Measurements from ENCODE around the gene PPARG.
A peak's percentile ranks its signal among the peaks of the same experiment; 100 is the strongest.

The PPARG gene

DNA sequence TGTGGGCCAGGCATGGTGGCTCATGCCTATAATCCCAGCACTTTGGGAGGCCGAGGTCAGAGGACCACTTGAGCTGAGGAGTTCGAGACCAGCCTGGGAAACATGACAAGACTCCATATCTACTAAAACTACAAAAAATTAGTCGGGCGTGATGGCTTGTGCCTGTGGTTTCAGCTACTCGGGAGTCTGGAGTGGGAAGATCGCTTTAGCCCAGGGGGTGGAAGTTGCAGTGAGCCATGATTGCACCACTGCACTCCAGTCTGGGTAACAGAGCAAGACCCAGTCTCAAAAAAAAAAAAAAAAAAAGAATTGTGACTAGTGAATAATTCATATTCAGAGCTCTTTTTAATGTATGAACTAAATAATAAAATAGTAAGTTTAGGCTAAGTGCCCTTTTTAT lies 107.6 kb downstream of the PPARG start:
- Histone ChIP-seq H3K27me3 (ENCODE audit: control insufficient read depth in 1 of 2, insufficient read depth in 1 of 2, low read length in 2 of 2) (no peaks in the 10 kb centered on the region), H3K23ac (ENCODE audit: low read length in 2 of 2) (no peak overlapping the region), H2AFZ (ENCODE audit: low read depth, low read length) (no peak overlapping the region)

DNA sequence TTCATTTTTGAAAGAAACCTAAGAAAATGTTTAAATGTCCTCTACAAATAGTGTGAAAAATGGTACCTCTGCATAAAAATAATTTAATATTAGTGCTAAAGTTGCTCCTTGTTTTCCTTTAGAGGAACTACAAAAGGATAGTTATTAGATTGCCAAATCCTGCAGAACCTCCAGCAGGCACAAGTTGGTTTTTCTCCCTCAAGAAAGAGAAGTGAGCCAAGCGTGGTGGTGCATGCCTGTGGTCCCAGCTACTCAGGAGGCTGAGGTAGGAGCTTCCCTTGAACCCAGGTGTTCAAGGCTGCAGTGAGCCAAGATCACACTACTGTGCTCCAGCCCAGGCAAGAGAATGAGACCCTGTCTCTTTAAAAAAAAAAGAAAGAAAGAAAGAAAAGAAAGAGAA lies 110.4 kb downstream of the PPARG start:
- Histone ChIP-seq H3K4me1 (ENCODE audit: control insufficient read depth, insufficient read depth, low read depth, low read length) (peaks cover 2% of the 10 kb centered on the region), H2AK5ac (ENCODE audit: low read length, severe bottlenecking) (no peak overlapping the region), H4K8ac (ENCODE audit: low read length) (no peak overlapping the region), H3K79me1 (replicated peaks; ENCODE audit: low read length, poor library complexity, severe bottlenecking) (peaks cover 6% of the 10 kb centered on the region), H3K9me3 (ENCODE audit: control insufficient read depth, low read length) (no peaks in the 10 kb centered on the region), H3K36me3 (ENCODE audit: control insufficient read depth in 1 of 2, insufficient read depth in 2 of 2, low read depth in 1 of 2, low read length in 2 of 2) (peaks cover 0 to 26% of the 10 kb centered on the region in 2 experiments), H3K27me3 (ENCODE audit: control insufficient read depth in 1 of 2, insufficient read depth in 1 of 2, low read length in 2 of 2) (no peaks in the 10 kb centered on the region), H2BK15ac (ENCODE audit: low read depth, poor library complexity, severe bottlenecking) (no peak overlapping the region), H4K91ac (ENCODE audit: low read length) (no peak overlapping the region), H3K18ac (ENCODE audit: low read depth in 1 of 2, low read length in 2 of 2) (no peak overlapping the region), H3K27ac (ENCODE audit: low read length, poor library complexity, severe bottlenecking) (no peak overlapping the region), H2AFZ (ENCODE audit: low read depth, low read length) (no peak overlapping the region), H3K4me2 (ENCODE audit: low read length, poor library complexity, severe bottlenecking) (no peak overlapping the region), H2BK12ac (ENCODE audit: low read length in 2 of 2) (no peak overlapping the region), H3K9ac (ENCODE audit: low read length) (no peak overlapping the region), H2BK120ac (ENCODE audit: low read depth, low read length) (no peak overlapping the region), H2BK5ac (ENCODE audit: low read depth, low read length, poor library complexity, severe bottlenecking) (no peak overlapping the region), H3K23ac (ENCODE audit: low read length in 2 of 2) (no peak overlapping the region), H3K4me3 (ENCODE audit: insufficient read depth in 1 of 2, low read depth in 1 of 2, low read length in 2 of 2) (no peak overlapping the region), H3K14ac (ENCODE audit: low read length in 2 of 2) (no peak overlapping the region), H3K4ac (ENCODE audit: low read depth in 1 of 2, low read length in 2 of 2) (no peak overlapping the region)
- 93% methylated on average over 1 of the region's 1 CpG for WGBS
- DNase-seq: no peak

More for the DNA sequence above, 107.6 kb downstream of the PPARG start:
- peaks cover 0 to 20% of the 10 kb centered on the region in 2 experiments for H3K36me3 ChIP-seq (ENCODE audit: control insufficient read depth in 1 of 2, insufficient read depth in 2 of 2, low read depth in 1 of 2, low read length in 2 of 2)
- H2AK5ac ChIP-seq (ENCODE audit: low read length, severe bottlenecking): no peak overlapping the region
- no peak overlapping the region for H3K27ac ChIP-seq (ENCODE audit: low read length, poor library complexity, severe bottlenecking)
- no peak overlapping the region for H3K14ac ChIP-seq (ENCODE audit: low read length in 2 of 2)
- H2BK15ac ChIP-seq (ENCODE audit: low read depth, poor library complexity, severe bottlenecking): no peak overlapping the region
- no peak overlapping the region for H2BK5ac ChIP-seq (ENCODE audit: low read depth, low read length, poor library complexity, severe bottlenecking)
- no peak overlapping the region for H2BK120ac ChIP-seq (ENCODE audit: low read depth, low read length)
- 86% methylated on average over 6 of the region's 6 CpGs for WGBS
- no peak overlapping the region for H4K8ac ChIP-seq (ENCODE audit: low read length)
- no peaks in the 10 kb centered on the region for H3K9me3 ChIP-seq (ENCODE audit: control insufficient read depth, low read length)
- H3K4me2 ChIP-seq (ENCODE audit: low read length, poor library complexity, severe bottlenecking): no peak overlapping the region
- H3K4me3 ChIP-seq (ENCODE audit: insufficient read depth in 1 of 2, low read depth in 1 of 2, low read length in 2 of 2): no peak overlapping the region
- no peak overlapping the region for H2BK12ac ChIP-seq (ENCODE audit: low read length in 2 of 2)
- H3K79me1 ChIP-seq (replicated peaks; ENCODE audit: low read length, poor library complexity, severe bottlenecking): peaks cover 3% of the 10 kb centered on the region
- no peak overlapping the region for H3K18ac ChIP-seq (ENCODE audit: low read depth in 1 of 2, low read length in 2 of 2)
- no peak overlapping the region for H4K91ac ChIP-seq (ENCODE audit: low read length)
- H3K4me1 ChIP-seq (ENCODE audit: control insufficient read depth, insufficient read depth, low read depth, low read length): peaks cover 2% of the 10 kb centered on the region
- no peak overlapping the region for H3K9ac ChIP-seq (ENCODE audit: low read length)
- DNase-seq: no peak
- no peak overlapping the region for H3K4ac ChIP-seq (ENCODE audit: low read depth in 1 of 2, low read length in 2 of 2)

DNA sequence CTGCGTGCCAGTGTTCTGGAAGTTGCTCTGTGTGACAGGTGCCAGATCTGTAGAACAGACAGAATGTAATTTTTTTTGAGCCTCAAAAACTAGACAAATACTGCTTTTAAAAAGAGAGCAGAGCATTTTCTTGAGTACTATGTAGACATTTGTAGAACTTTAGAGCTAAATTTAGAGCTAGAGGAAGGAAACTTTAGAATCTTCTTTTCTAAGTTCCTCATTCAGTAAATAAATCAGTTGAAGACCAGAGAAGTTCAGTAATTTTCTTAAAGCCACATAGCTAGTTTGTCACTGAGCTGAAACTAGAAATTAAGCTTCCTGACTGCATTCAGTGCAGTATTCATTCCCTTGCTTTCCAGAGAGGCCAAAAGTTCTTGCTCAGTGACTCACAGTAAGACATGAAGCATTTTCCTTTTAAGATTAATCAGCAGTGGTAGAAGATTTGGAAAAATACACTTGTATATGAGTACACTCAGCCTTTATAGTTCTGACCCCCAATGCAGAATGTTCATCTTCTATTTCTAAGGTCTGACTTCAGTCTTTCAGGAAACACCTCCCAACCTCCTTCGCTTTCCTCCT lies 111.8 kb downstream of the PPARG start:
- no peak overlapping the region for H3K14ac ChIP-seq (ENCODE audit: low read length in 2 of 2)
- H2BK5ac ChIP-seq (ENCODE audit: low read depth, low read length, poor library complexity, severe bottlenecking): no peak overlapping the region
- peak overlapping the region; percentile 46 for H3K9ac ChIP-seq (ENCODE audit: low read length)
- H3K4me2 ChIP-seq (ENCODE audit: low read length, poor library complexity, severe bottlenecking): no peak overlapping the region
- no peaks in the 10 kb centered on the region for H3K27me3 ChIP-seq (ENCODE audit: control insufficient read depth in 1 of 2, insufficient read depth in 1 of 2, low read length in 2 of 2)
- no peak overlapping the region for H3K18ac ChIP-seq (ENCODE audit: low read depth in 1 of 2, low read length in 2 of 2)
- no peak overlapping the region for H2AK5ac ChIP-seq (ENCODE audit: low read length, severe bottlenecking)
- H3K4me1 ChIP-seq (ENCODE audit: control insufficient read depth, insufficient read depth, low read depth, low read length): peaks cover 5% of the 10 kb centered on the region
- DNase-seq: peak; percentile 73
- peaks cover 0 to 26% of the 10 kb centered on the region in 2 experiments for H3K36me3 ChIP-seq (ENCODE audit: control insufficient read depth in 1 of 2, insufficient read depth in 2 of 2, low read depth in 1 of 2, low read length in 2 of 2)
- H3K27ac ChIP-seq (ENCODE audit: low read length, poor library complexity, severe bottlenecking): peak overlapping the region; percentile 79
- H3K79me1 ChIP-seq (replicated peaks; ENCODE audit: low read length, poor library complexity, severe bottlenecking): peaks cover 6% of the 10 kb centered on the region
- H2BK12ac ChIP-seq (ENCODE audit: low read length in 2 of 2): no peak overlapping the region
- H3K9me3 ChIP-seq (ENCODE audit: control insufficient read depth, low read length): no peaks in the 10 kb centered on the region
- H3K4me3 ChIP-seq (ENCODE audit: insufficient read depth in 1 of 2, low read depth in 1 of 2, low read length in 2 of 2): no peak overlapping the region
- no peak overlapping the region for H3K23ac ChIP-seq (ENCODE audit: low read length in 2 of 2)
- no peak overlapping the region for H2BK120ac ChIP-seq (ENCODE audit: low read depth, low read length)
- H3K4ac ChIP-seq (ENCODE audit: low read depth in 1 of 2, low read length in 2 of 2): no peak overlapping the region
- no peak overlapping the region for H4K91ac ChIP-seq (ENCODE audit: low read length)
- H4K8ac ChIP-seq (ENCODE audit: low read length): no peak overlapping the region
- H2BK15ac ChIP-seq (ENCODE audit: low read depth, poor library complexity, severe bottlenecking): no peak overlapping the region
- WGBS: 52% methylated on average over 2 of the region's 2 CpGs
- H2AFZ ChIP-seq (ENCODE audit: low read depth, low read length): no peak overlapping the region

DNA sequence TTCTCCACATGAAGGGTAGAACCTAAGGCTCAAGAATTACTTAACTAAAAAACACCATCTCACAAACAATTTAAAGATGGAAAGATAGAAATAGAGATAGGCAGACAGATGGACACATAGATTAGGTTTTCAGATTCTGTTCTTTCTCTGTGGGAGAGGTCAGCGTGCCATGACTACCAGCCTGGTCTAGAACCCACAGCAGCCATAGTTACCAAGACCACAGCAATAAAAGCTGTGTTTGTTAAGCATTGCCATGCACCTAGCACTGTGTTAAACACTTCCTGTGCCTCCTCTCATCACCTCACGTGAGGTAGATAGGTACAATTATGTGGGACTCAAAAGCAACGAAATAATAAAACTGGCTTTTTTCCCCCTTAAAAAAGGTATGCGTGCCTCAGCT lies 112.3 kb downstream of the PPARG start:
- H2BK120ac ChIP-seq (ENCODE audit: low read depth, low read length): no peak overlapping the region
- peaks cover 5% of the 10 kb centered on the region for H3K4me1 ChIP-seq (ENCODE audit: control insufficient read depth, insufficient read depth, low read depth, low read length)
- no peak for DNase-seq
- no peak overlapping the region for H3K23ac ChIP-seq (ENCODE audit: low read length in 2 of 2)
- H2BK15ac ChIP-seq (ENCODE audit: low read depth, poor library complexity, severe bottlenecking): no peak overlapping the region
- H2BK5ac ChIP-seq (ENCODE audit: low read depth, low read length, poor library complexity, severe bottlenecking): no peak overlapping the region
- peak overlapping the region; percentile 35 for H3K9ac ChIP-seq (ENCODE audit: low read length)
- peak overlapping the region; percentile 73 for H3K27ac ChIP-seq (ENCODE audit: low read length, poor library complexity, severe bottlenecking)
- H3K4ac ChIP-seq (ENCODE audit: low read depth in 1 of 2, low read length in 2 of 2): no peak overlapping the region
- H3K4me3 ChIP-seq (ENCODE audit: insufficient read depth in 1 of 2, low read depth in 1 of 2, low read length in 2 of 2): peak overlapping the region in 1 of 2 experiments; percentile 18
- peaks cover 0 to 26% of the 10 kb centered on the region in 2 experiments for H3K36me3 ChIP-seq (ENCODE audit: control insufficient read depth in 1 of 2, insufficient read depth in 2 of 2, low read depth in 1 of 2, low read length in 2 of 2)
- no peaks in the 10 kb centered on the region for H3K27me3 ChIP-seq (ENCODE audit: control insufficient read depth in 1 of 2, insufficient read depth in 1 of 2, low read length in 2 of 2)
- no peak overlapping the region for H4K8ac ChIP-seq (ENCODE audit: low read length)
- H3K4me2 ChIP-seq (ENCODE audit: low read length, poor library complexity, severe bottlenecking): no peak overlapping the region
- H2BK12ac ChIP-seq (ENCODE audit: low read length in 2 of 2): no peak overlapping the region
- H3K18ac ChIP-seq (ENCODE audit: low read depth in 1 of 2, low read length in 2 of 2): no peak overlapping the region
- no peak overlapping the region for H4K91ac ChIP-seq (ENCODE audit: low read length)
- peaks cover 6% of the 10 kb centered on the region for H3K79me1 ChIP-seq (replicated peaks; ENCODE audit: low read length, poor library complexity, severe bottlenecking)
- H3K14ac ChIP-seq (ENCODE audit: low read length in 2 of 2): no peak overlapping the region
- no peaks in the 10 kb centered on the region for H3K9me3 ChIP-seq (ENCODE audit: control insufficient read depth, low read length)
- H2AK5ac ChIP-seq (ENCODE audit: low read length, severe bottlenecking): peak overlapping the region; percentile 7
- 100% methylated on average over 4 of the region's 4 CpGs for WGBS
- no peak overlapping the region for H2AFZ ChIP-seq (ENCODE audit: low read depth, low read length)

Data from mesenchymal stem cell (in vitro differentiated cells and primary cell).